HL-60 (cell line): ENCODE measurements around the gene SEPSECS.

Experiments used
- DNase-seq, 2 experiments: peaks; one replicate each; pipeline ENCODE4 v3.0.0-alpha.2; 2010 to 2020; ENCODE audit warnings: low read depth in 1 of 2, low spot score in 1 of 2
- H3K27ac ChIP-seq: fragments of 250-450 bp; sonication (Bioruptor Pico); replicated peaks from 2 replicates; pipeline ENCODE4 v1.5.1; 2020; ENCODE audit warnings: mild to moderate bottlenecking, moderate library complexity
- H3K27me3 ChIP-seq: fragments of 250-450 bp; sonication (Bioruptor Pico); 2 replicates; pipeline ENCODE4 v1.5.1; 2021; ENCODE audit warnings: mild to moderate bottlenecking, moderate library complexity; ENCODE audit not compliant: insufficient read depth, poor library complexity, severe bottlenecking
- H3K4me3 ChIP-seq: replicated peaks from 2 replicates; pipeline ENCODE4 v1.5.1; 2011; ENCODE audit warnings: mild to moderate bottlenecking, control low read depth, low read length; ENCODE audit not compliant: insufficient read depth
- CTCF ChIP-seq: IDR thresholded peaks from one replicate; pipeline ENCODE4 v1.5.1; 2011; ENCODE audit warnings: low read length, control low read depth, inconsistent platforms; ENCODE audit not compliant: insufficient read depth
- GABPA ChIP-seq: IDR thresholded peaks from 2 replicates; pipeline ENCODE4 v1.6.1; 2012; ENCODE audit warnings: low read depth
- POLR2AphosphoS5 ChIP-seq: IDR thresholded peaks from 2 replicates; pipeline ENCODE4 v1.6.1; 2012; ENCODE audit warnings: low read depth
- SPI1 ChIP-seq: IDR thresholded peaks from 2 replicates; pipeline ENCODE4 v1.6.1; 2012; ENCODE audit warnings: low read depth, mild to moderate bottlenecking, borderline replicate concordance
- TF ChIP-seq, protein P1 (sequence below): IDR thresholded peaks from 2 replicates; pipeline ENCODE4 v1.6.1; 2012; ENCODE audit warnings: low read depth; ENCODE audit not compliant: insufficient replicate concordance

Gene SEPSECS

DNA sequence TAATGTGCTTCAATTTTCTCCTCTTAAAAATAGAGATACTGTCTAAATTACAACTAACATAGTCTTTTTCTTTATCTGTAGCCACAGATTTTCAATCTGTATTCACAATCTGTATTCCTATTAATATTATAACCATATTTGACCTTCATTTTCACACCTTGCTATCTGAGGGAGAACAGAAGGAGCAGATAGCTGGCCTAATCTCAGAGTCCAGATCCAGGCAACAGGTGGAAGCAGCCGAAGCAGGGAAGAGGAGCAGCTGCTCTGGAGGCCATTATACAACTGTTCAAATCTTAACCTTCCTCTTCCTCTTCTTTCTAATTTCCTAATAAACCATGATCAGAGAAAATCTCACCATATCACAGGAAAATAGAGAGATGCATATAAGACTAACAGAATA lies 14.2 kb downstream of the SEPSECS start:
- Histone ChIP-seq H3K4me3 (no peak overlapping the region), H3K27me3 (no peaks in the 10 kb centered on the region), H3K27ac (no peak overlapping the region)
- no peak for DNase-seq
- TF ChIP-seq POLR2AphosphoS5: no peak
- no peak for TF ChIP-seq CTCF
- TF ChIP-seq GABPA: no peak
- no peak for TF ChIP-seq SPI1
- TF ChIP-seq, protein P1, sequence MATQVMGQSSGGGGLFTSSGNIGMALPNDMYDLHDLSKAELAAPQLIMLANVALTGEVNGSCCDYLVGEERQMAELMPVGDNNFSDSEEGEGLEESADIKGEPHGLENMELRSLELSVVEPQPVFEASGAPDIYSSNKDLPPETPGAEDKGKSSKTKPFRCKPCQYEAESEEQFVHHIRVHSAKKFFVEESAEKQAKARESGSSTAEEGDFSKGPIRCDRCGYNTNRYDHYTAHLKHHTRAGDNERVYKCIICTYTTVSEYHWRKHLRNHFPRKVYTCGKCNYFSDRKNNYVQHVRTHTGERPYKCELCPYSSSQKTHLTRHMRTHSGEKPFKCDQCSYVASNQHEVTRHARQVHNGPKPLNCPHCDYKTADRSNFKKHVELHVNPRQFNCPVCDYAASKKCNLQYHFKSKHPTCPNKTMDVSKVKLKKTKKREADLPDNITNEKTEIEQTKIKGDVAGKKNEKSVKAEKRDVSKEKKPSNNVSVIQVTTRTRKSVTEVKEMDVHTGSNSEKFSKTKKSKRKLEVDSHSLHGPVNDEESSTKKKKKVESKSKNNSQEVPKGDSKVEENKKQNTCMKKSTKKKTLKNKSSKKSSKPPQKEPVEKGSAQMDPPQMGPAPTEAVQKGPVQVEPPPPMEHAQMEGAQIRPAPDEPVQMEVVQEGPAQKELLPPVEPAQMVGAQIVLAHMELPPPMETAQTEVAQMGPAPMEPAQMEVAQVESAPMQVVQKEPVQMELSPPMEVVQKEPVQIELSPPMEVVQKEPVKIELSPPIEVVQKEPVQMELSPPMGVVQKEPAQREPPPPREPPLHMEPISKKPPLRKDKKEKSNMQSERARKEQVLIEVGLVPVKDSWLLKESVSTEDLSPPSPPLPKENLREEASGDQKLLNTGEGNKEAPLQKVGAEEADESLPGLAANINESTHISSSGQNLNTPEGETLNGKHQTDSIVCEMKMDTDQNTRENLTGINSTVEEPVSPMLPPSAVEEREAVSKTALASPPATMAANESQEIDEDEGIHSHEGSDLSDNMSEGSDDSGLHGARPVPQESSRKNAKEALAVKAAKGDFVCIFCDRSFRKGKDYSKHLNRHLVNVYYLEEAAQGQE: no peak

GRCh38 chr4:25144870-25145481 lies 15.3 kb downstream of the SEPSECS start:
- no peak for DNase-seq
- peak; percentile 13 for TF ChIP-seq CTCF
- TF ChIP-seq, protein P1: no peak
- TF ChIP-seq POLR2AphosphoS5: no peak
- TF ChIP-seq SPI1: no peak
- no peak for TF ChIP-seq GABPA
- Histone ChIP-seq H3K27ac (no peak overlapping the region), H3K4me3 (no peak overlapping the region), H3K27me3 (no peaks in the 10 kb centered on the region)

- TF ChIP-seq, protein P1: no peak
- TF ChIP-seq CTCF: no peak
These were observed 17.8 kb downstream of the SEPSECS start for GRCh38 chr4:25142468-25142867.

More at GRCh38 chr4:25142468-25142867, 17.8 kb downstream of the SEPSECS start:
- Histone ChIP-seq H3K4me3 (no peak overlapping the region), H3K27me3 (no peaks in the 10 kb centered on the region), H3K27ac (no peak overlapping the region)
- no peak for DNase-seq
